Right cardiac atrium (tissue), 5 donors: ENCODE measurements around the gene KAZN. TPM values are rescaled to one million over a fixed set of nuclear protein-coding genes. Genes with fewer than 3 reads are reported as not detected.
"Not testable (repeated sequence)": the region's sequence is repeated elsewhere in the genome, so short reads cannot be mapped to it uniquely, and the experiment has no call there.

Experiments
- ATAC-seq, 2 donors: fragments of 200-7000 bp; cut with Tn5 transposase; one replicate each; pipeline versions ENCODE4 v1.8.0 to v1.9.1; 2020; ENCODE audit warnings: moderate library complexity in 2 of 2, mild to moderate bottlenecking in 1 of 2
- DNase-seq, 3 donors: peaks; one replicate each; pipeline ENCODE4 v3.0.0-alpha.2; 2020
- H3K27ac ChIP-seq: one replicate; pipeline ENCODE4 v1.5.1; 2013; ENCODE audit warnings: mild to moderate bottlenecking, low read length, control low read depth, moderate library complexity
- H3K27me3 ChIP-seq: one replicate; pipeline ENCODE4 v1.6.1; 2013; ENCODE audit not compliant: control insufficient read depth, insufficient read depth
- H3K4me1 ChIP-seq: one replicate; pipeline ENCODE4 v1.6.1; 2013; ENCODE audit warnings: low read length; ENCODE audit not compliant: control insufficient read depth, insufficient read depth
- H3K4me3 ChIP-seq: one replicate; pipeline ENCODE4 v1.5.1; 2013; ENCODE audit warnings: low read length, control low read depth
- H3K9me3 ChIP-seq: one replicate; pipeline ENCODE4 v1.6.1; 2013; ENCODE audit warnings: low read length; ENCODE audit not compliant: control insufficient read depth
- WGBS: extraction: QIAGEN DNeasy Blood & Tissue Kit; methylation state at CpG from one replicate; pipeline ENCODE4 v1.1.7; 2013; 5-methylcytosine and 5-hydroxymethylcytosine counted together
- intact Hi-C, 4 donors: fragments of 100-400 bp; cut with DNase I; formaldehyde crosslinking; loops; one replicate each; pipeline versions ENCODE4 v1.11.0 to v1.14.0; 2022 to 2023
- polyA plus RNA-seq: library from polyadenylated mRNA; stranded (reverse); fragments of 200-250 nt; gene quantifications from one replicate; pipeline ENCODE4 v1.2.3, GENCODE V29; 2013
- total RNA-seq, 4 donors: library from RNA; stranded (reverse); fragmentation: NEBNext Ultra II Directional; extraction: Animal tissue kit (Norgen Biotek cat#: 25700); gene quantifications; one replicate each; pipeline ENCODE4 v1.2.1, GENCODE V29; 2021
- donor health status: healthy with polysubstance abuse.
- donor health status: DM: no; HTN: yes; CAD: no.
- donor health status: DM: no; HTN: no; CAD: no.
- donor health status: DM: no; HTN: yes; CAD: no; lungs with severe emphysema.
- donor health status: DM: yes; HTN: yes; CAD: no.

KAZN gene
- total and polyA plus RNA-seq, 5 donors: 3.7 to 14.9 (median 12.7) TPM

DNA sequence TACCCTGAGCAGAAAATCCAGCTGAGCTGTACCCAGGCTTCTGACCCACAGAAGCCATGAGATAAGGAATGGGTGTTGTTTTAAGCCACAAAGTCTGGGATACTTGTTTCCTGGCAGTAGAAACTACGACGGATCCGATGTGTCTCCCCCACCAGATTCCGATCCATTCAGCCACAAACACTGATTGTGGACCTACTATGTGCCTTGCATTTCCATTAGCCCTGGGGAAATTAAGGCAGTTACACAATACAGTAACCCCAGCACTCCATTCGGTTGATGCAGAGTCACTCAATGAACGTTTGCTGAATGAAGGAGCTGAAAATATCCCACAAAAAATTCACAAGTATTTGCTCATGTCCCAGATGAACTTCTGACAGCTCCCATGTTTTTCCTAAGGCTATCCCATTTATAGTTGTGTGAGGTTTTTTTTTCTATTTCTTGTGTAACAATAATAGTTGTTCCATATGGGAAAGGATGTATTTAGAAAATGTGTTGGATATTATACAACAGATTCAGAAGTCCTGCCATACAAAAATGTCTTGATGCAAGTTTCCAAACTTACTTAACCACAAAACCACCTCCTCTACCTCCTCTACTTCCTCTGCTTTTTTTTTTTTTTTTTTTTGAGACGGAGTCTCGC, 29.6 kb upstream of the KAZN start:
- DNase-seq: no peak
- Histone ChIP-seq H3K4me3 (no peak overlapping the region), H3K27ac (no peak overlapping the region), H3K27me3 (peaks cover 2% of the 10 kb centered on the region), H3K4me1 (no peaks in the 10 kb centered on the region), H3K9me3 (no peaks in the 10 kb centered on the region)
- 85% methylated on average over 6 of the region's 8 CpGs for WGBS
- intact Hi-C loops: no loop called here
- no peak for ATAC-seq

- ATAC-seq: no peak
- no peak overlapping the region for H3K27ac ChIP-seq
- 77% methylated on average over 9 of the region's 9 CpGs for WGBS
These were observed 28.0 kb upstream of the KAZN start for GRCh38 chr1:14570514-14570913.

DNA sequence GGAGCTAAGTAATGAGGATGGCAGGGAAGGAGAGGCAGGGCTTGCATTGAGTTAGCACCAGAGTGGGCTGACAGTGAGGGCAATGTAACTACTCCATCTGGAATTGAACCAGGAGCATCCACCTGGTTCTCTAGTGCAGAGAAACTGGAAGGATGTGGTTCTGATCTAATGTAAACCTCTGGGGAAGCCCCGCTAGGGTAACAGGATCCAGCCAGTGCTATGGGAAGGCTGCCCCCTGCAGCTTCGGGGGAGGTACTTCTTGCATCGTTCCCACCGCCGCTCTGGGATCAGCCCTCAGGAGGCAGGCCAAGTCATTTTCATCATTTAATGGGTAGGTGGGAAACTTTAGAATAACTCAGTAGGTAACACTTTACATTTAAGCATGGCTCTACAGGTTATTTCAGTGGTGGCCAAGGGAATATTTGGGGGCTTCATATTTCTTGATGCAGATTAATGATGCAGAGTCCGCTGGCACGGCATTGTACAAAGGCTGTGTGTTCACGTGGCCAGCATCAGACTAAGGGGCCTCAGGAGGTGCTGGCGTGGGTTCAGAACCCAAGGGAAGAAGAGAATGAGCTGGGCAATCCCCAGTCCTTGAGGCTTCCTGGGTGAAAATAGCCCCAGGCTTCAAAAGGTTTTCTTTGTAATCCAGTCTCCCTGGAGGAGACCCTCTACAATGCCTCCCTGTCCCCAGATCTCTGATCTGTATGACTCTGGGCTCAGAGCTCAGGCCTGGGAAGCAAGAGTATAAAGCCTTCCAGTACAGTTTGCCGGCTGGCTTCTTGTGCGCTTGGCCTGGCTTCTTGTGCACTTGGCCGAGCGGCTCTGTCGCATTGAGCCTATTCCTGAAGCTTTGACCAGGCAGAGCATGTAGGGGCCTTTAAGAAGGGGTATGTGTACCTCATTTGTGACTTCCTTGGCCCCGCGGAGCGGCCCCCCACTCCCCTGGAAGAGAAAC, 26.4 kb upstream of the KAZN start:
- WGBS: 86% methylated on average over 17 of the region's 17 CpGs
- no peak for DNase-seq
- H3K27me3 ChIP-seq: peaks cover 2% of the 10 kb centered on the region

More at GRCh38 chr1:14570514-14570913, 28.0 kb upstream of the KAZN start:
- Histone ChIP-seq H3K27me3 (peaks cover 2% of the 10 kb centered on the region), H3K4me3 (no peak overlapping the region), H3K9me3 (no peaks in the 10 kb centered on the region), H3K4me1 (no peaks in the 10 kb centered on the region)
- no peak for DNase-seq
- intact Hi-C loops: no loop called here

GRCh38 chr1:14572861-14573260, 25.6 kb upstream of the KAZN start:
- no peaks in the 10 kb centered on the region for H3K4me1 ChIP-seq
- ATAC-seq (no peak), DNase-seq (no peak)
- WGBS: 92% methylated on average over 4 of the region's 4 CpGs
- H3K9me3 ChIP-seq: no peaks in the 10 kb centered on the region
- H3K4me3 ChIP-seq: no peak overlapping the region
- intact Hi-C loops: no loop called here
- H3K27ac ChIP-seq: no peak overlapping the region
- H3K27me3 ChIP-seq: peaks cover 2% of the 10 kb centered on the region

More for the DNA sequence above, 26.4 kb upstream of the KAZN start:
- Histone ChIP-seq H3K4me3 (no peak overlapping the region), H3K27ac (no peak overlapping the region), H3K9me3 (no peaks in the 10 kb centered on the region), H3K4me1 (no peaks in the 10 kb centered on the region)
- intact Hi-C loops: no loop called here
- no peak for ATAC-seq

- DNase-seq: no peak
- 89% methylated on average over 2 of the region's 2 CpGs for WGBS
- H3K27ac ChIP-seq: no peak overlapping the region
- H3K4me3 ChIP-seq: no peak overlapping the region
- no peaks in the 10 kb centered on the region for H3K4me1 ChIP-seq
- H3K27me3 ChIP-seq: peaks cover 2% of the 10 kb centered on the region
- intact Hi-C loops: no loop called here
- no peaks in the 10 kb centered on the region for H3K9me3 ChIP-seq
- ATAC-seq: no peak
These were observed 22.3 kb upstream of the KAZN start for GRCh38 chr1:14576155-14576554.

- Histone ChIP-seq H3K9me3 (no peaks in the 10 kb centered on the region), H3K4me1 (no peaks in the 10 kb centered on the region), H3K27ac (no peak overlapping the region), H3K27me3 (no peaks in the 10 kb centered on the region), H3K4me3 (no peak overlapping the region)
- no peak for DNase-seq
- intact Hi-C loops: no loop called here
- ATAC-seq: no peak
- WGBS: 53% methylated on average over 3 of the region's 3 CpGs
These were observed 21.2 kb upstream of the KAZN start for GRCh38 chr1:14577261-14577660.

DNA sequence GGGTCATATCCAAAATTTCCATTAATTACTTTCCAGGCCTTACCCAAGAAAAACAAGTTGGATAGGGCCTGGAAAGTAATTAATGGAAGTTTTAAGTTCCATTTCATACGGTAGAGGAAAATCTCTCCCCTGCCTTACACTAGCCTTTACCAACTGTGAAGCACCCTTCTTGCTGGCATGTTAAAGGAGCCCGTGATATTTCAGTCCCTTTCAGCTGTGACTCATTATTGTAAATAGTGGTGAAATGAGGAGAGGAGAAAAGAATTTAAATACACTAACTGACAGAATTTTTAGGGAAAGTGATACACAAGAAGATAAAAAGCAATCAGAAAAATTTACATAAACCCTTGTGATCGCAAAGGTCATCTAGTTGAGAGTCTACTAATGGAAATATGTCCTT, 20.3 kb upstream of the KAZN start:
- no peaks in the 10 kb centered on the region for H3K9me3 ChIP-seq
- WGBS: 81% methylated on average over 3 of the region's 3 CpGs
- intact Hi-C loops: no loop called here
- DNase-seq: no peak
- no peaks in the 10 kb centered on the region for H3K27me3 ChIP-seq
- no peaks in the 10 kb centered on the region for H3K4me1 ChIP-seq
- H3K4me3 ChIP-seq: no peak overlapping the region
- H3K27ac ChIP-seq: no peak overlapping the region
- no peak for ATAC-seq

DNA sequence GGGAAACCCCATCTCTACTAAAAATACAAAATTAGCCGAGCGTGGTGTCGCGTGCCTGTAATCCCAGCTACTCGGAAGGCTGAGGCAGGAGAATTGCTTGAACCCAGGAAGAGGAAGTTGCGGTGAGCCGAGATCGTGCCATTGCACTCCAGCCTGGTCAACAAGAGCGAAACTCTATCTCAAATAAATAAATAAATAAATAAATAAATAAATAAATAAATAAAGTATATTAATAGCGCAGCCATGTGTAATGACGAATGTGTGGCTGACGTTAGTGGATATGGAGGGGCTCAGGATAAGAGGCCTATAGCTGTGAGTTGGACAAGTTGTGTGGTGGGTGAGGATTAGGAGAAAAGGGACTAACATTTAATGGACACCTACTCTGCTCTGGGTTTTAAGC, 18.2 kb upstream of the KAZN start:
- ATAC-seq, DNase-seq, H3K27ac ChIP-seq, H3K4me1 ChIP-seq, intact Hi-C loops, H3K9me3 ChIP-seq, H3K4me3 ChIP-seq, H3K27me3 ChIP-seq: not testable (repeated sequence)
- WGBS: 92% methylated on average over 12 of the region's 12 CpGs

- no peaks in the 10 kb centered on the region for H3K27me3 ChIP-seq
- no peak overlapping the region for H3K27ac ChIP-seq
- intact Hi-C loops: no loop called here
- no peak overlapping the region for H3K4me3 ChIP-seq
- ATAC-seq (no peak), DNase-seq (no peak)
- no peaks in the 10 kb centered on the region for H3K9me3 ChIP-seq
- WGBS: 98% methylated on average over 4 of the region's 4 CpGs
- H3K4me1 ChIP-seq: no peaks in the 10 kb centered on the region
These were observed 17.5 kb upstream of the KAZN start for GRCh38 chr1:14580986-14581385.

- Histone ChIP-seq H3K4me3 (no peak overlapping the region), H3K4me1 (no peaks in the 10 kb centered on the region), H3K27me3 (no peaks in the 10 kb centered on the region), H3K9me3 (no peaks in the 10 kb centered on the region), H3K27ac (no peak overlapping the region)
- WGBS: 89% methylated on average over 5 of the region's 5 CpGs
- no peak for DNase-seq
- intact Hi-C loops: no loop called here
- ATAC-seq: no peak
These were observed 14.7 kb upstream of the KAZN start for GRCh38 chr1:14583788-14584187.

GRCh38 chr1:14585728-14586127, 12.8 kb upstream of the KAZN start:
- Histone ChIP-seq H3K27me3 (no peaks in the 10 kb centered on the region), H3K4me1 (no peaks in the 10 kb centered on the region), H3K27ac (no peak overlapping the region), H3K9me3 (no peaks in the 10 kb centered on the region), H3K4me3 (no peak overlapping the region)
- no peak for DNase-seq
- WGBS: 63% methylated on average over 9 of the region's 9 CpGs
- ATAC-seq: no peak
- intact Hi-C loops: no loop called here
